ENCODE results near the gene SMCO2. TPM values are rescaled to one million over a fixed set of nuclear protein-coding genes. Genes with fewer than 3 reads are reported as not detected.

Gene SMCO2
- total RNA-seq, 4 donors from 2014 or later: not detected

- TF ChIP-seq CTCF (IDR thresholded peaks at IDR 0.05): no peak
- ATAC-seq (ENCODE audit: low FRiP score) (no peak), DNase-seq (ENCODE audit: low spot score) (no peak)
These were observed 11.6 kb upstream of the SMCO2 start for GRCh38 chr12:27434673-27435565.

GRCh38 chr12:27436029-27436428, 10.5 kb upstream of the SMCO2 start:
- TF ChIP-seq CTCF (IDR thresholded peaks at IDR 0.05): no peak
- ATAC-seq (ENCODE audit: low FRiP score) (no peak), DNase-seq (ENCODE audit: low spot score) (no peak)

- DNase-seq (ENCODE audit: low spot score) (no peak), ATAC-seq (ENCODE audit: low FRiP score) (no peak)
- TF ChIP-seq CTCF (IDR thresholded peaks at IDR 0.05): no peak
These were observed 9.8 kb upstream of the SMCO2 start for GRCh38 chr12:27436768-27437167.

GRCh38 chr12:27437839-27438238, 8.7 kb upstream of the SMCO2 start:
- DNase-seq (ENCODE audit: low spot score) (no peak), ATAC-seq (ENCODE audit: low FRiP score) (no peak)
- no peak for TF ChIP-seq CTCF (IDR thresholded peaks at IDR 0.05)

GRCh38 chr12:27447761-27448160, 1.2 kb downstream of the SMCO2 start:
- DNase-seq (ENCODE audit: low spot score) (no peak), ATAC-seq (ENCODE audit: low FRiP score) (no peak)
- no peak for TF ChIP-seq CTCF (IDR thresholded peaks at IDR 0.05)

- ATAC-seq (ENCODE audit: low FRiP score) (no peak), DNase-seq (ENCODE audit: low spot score) (no peak)
- TF ChIP-seq CTCF (IDR thresholded peaks at IDR 0.05): no peak
These were observed 2.5 kb downstream of the SMCO2 start for GRCh38 chr12:27449026-27449425.

Measured in omental fat pad (tissue), 4 donors.